GM23338 (cell line): ENCODE data around the gene STON2. TPM values are rescaled to one million over a fixed set of nuclear protein-coding genes. Genes with fewer than 3 reads are reported as not detected.

ENCODE experiments used
- ATAC-seq: fragments of 200-7000 bp; cut with Tn5 transposase; 3 replicates; pipeline ENCODE4 v1.9.1; 2020
- DNase-seq: peaks from one replicate; pipeline ENCODE4 v3.0.0-alpha.2; 2015; ENCODE audit warnings: low spot score
- H2AFZ ChIP-seq: fragments of 200-600 bp; sonication (generic); 2 replicates; pipeline ENCODE4 v1.8.0; 2016; ENCODE audit warnings: antibody characterized with exemption, mild to moderate bottlenecking, moderate library complexity
- H3F3A ChIP-seq: fragments of 200-600 bp; sonication (generic); replicated peaks from 2 replicates; pipeline ENCODE4 v1.8.0; 2017; ENCODE audit warnings: antibody characterized with exemption, mixed run types, low read depth
- H3K27ac ChIP-seq: fragments of 200-600 bp; sonication (generic); 2 replicates; pipeline ENCODE4 v1.6.1; 2016; ENCODE audit warnings: low read depth
- H3K27me3 ChIP-seq: fragments of 200-600 bp; sonication (generic); 2 replicates; pipeline ENCODE4 v1.8.0; 2016; ENCODE audit warnings: mild to moderate bottlenecking, mixed run types, moderate library complexity; ENCODE audit not compliant: insufficient read depth
- H3K36me3 ChIP-seq: fragments of 200-600 bp; sonication (generic); 2 replicates; pipeline ENCODE4 v1.8.0; 2016; ENCODE audit warnings: mild to moderate bottlenecking; ENCODE audit not compliant: insufficient read depth
- H3K4me1 ChIP-seq: fragments of 200-600 bp; sonication (generic); 2 replicates; pipeline ENCODE4 v1.8.0; 2016; ENCODE audit warnings: mild to moderate bottlenecking, moderate library complexity; ENCODE audit not compliant: insufficient read depth
- H3K4me2 ChIP-seq: fragments of 200-600 bp; sonication (generic); 2 replicates; pipeline ENCODE4 v1.7.1; 2017; ENCODE audit warnings: mixed run types
- H3K4me3 ChIP-seq: fragments of 200-600 bp; sonication (generic); 2 replicates; pipeline ENCODE4 v1.6.1; 2016; ENCODE audit warnings: mixed run types
- H3K79me2 ChIP-seq: fragments of 200-600 bp; sonication (generic); replicated peaks from 2 replicates; pipeline ENCODE4 v1.8.0; 2017; ENCODE audit warnings: mild to moderate bottlenecking; ENCODE audit not compliant: insufficient read depth
- H3K9me2 ChIP-seq: fragments of 200-600 bp; sonication (generic); 2 replicates; pipeline ENCODE4 v1.8.0; 2017; ENCODE audit not compliant: insufficient read depth
- H4K20me1 ChIP-seq: fragments of 200-600 bp; sonication (generic); replicated peaks from 2 replicates; pipeline ENCODE4 v1.8.0; 2017; ENCODE audit warnings: mild to moderate bottlenecking; ENCODE audit not compliant: insufficient read depth
- H3K27ac Mint-ChIP-seq: 2 replicates; pipeline ENCODE4 v1.8.0; 2020; ENCODE audit warnings: inconsistent platforms, mild to moderate bottlenecking, moderate library complexity, mixed read lengths
- H3K27me3 Mint-ChIP-seq: 3 replicates; pipeline ENCODE4 v1.8.0; 2022; ENCODE audit warnings: low read depth, mild to moderate bottlenecking, moderate library complexity, mixed read lengths, inconsistent platforms; ENCODE audit not compliant: insufficient read depth, poor library complexity
- H3K36me3 Mint-ChIP-seq: 3 replicates; pipeline ENCODE4 v1.8.0; 2021; ENCODE audit warnings: low read depth, mild to moderate bottlenecking, inconsistent platforms, moderate library complexity, mixed read lengths
- H3K4me1 Mint-ChIP-seq: 3 replicates; pipeline ENCODE4 v1.8.0; 2020; ENCODE audit warnings: mild to moderate bottlenecking, inconsistent platforms, mixed read lengths
- H3K4me3 Mint-ChIP-seq: 3 replicates; pipeline ENCODE4 v1.8.0; 2021; ENCODE audit warnings: moderate library complexity, mild to moderate bottlenecking, inconsistent platforms, mixed read lengths
- H3K9me3 Mint-ChIP-seq: 3 replicates; pipeline ENCODE4 v1.8.0; 2020; ENCODE audit warnings: moderate library complexity, mild to moderate bottlenecking, inconsistent platforms, mixed read lengths
- CREB1 ChIP-seq: fragments of 250-450 bp; sonication (Bioruptor Pico); IDR thresholded peaks from 2 replicates; pipeline ENCODE4 v1.5.0; 2020; ENCODE audit warnings: low read depth, mild to moderate bottlenecking, moderate library complexity
- EZH2 ChIP-seq: fragments of 200-600 bp; sonication (generic); IDR thresholded peaks from one replicate; pipeline ENCODE4 v1.8.0; 2017; ENCODE audit warnings: antibody characterized with exemption, mild to moderate bottlenecking, low read depth; ENCODE audit not compliant: unreplicated experiment
- EZH2phosphoT487 ChIP-seq: fragments of 200-600 bp; sonication (generic); IDR thresholded peaks from one replicate; pipeline ENCODE4 v1.8.1; 2018; ENCODE audit warnings: antibody characterized with exemption; ENCODE audit not compliant: unreplicated experiment
- JUNB ChIP-seq: IDR thresholded peaks from one replicate; pipeline ENCODE4 v1.6.1; 2016; ENCODE audit warnings: antibody characterized with exemption; ENCODE audit not compliant: unreplicated experiment
- NANOG ChIP-seq: IDR thresholded peaks from 2 replicates; pipeline ENCODE4 v1.6.1; 2016; ENCODE audit warnings: antibody characterized with exemption, borderline replicate concordance
- POLR2AphosphoS5 ChIP-seq: IDR thresholded peaks from 2 replicates; pipeline ENCODE4 v1.6.1; 2016; ENCODE audit warnings: antibody characterized with exemption, low read depth
- STAT1 ChIP-seq: IDR thresholded peaks from one replicate; pipeline ENCODE4 v1.6.1; 2016; ENCODE audit warnings: antibody characterized with exemption; ENCODE audit not compliant: unreplicated experiment
- ZNF114 ChIP-seq: fragments of 250-450 bp; sonication (Bioruptor Pico); IDR thresholded peaks from 2 replicates; pipeline ENCODE4 v1.5.0; 2020; ENCODE audit warnings: mild to moderate bottlenecking, moderate library complexity
- ZNF331 ChIP-seq: fragments of 250-450 bp; sonication (Bioruptor Pico); IDR thresholded peaks from 2 replicates; pipeline ENCODE4 v1.5.0; 2020; ENCODE audit warnings: low read depth, mild to moderate bottlenecking, moderate library complexity
- polyA plus RNA-seq: library from polyadenylated mRNA; unstranded; fragments of >200 nt; fragmentation: Nextera tagmentation; extraction: Ambion mirVana; gene quantifications from 2 replicates; pipeline ENCODE4 v1.2.1, GENCODE V29; 2016
- total RNA-seq: library from RNA; depleted of rRNA; stranded (reverse); fragments of >200 nt; shearing (Covaris generic); gene quantifications from 2 replicates; pipeline ENCODE4 v1.2.3, GENCODE V29; 2014
- TF ChIP-seq, protein P1 (sequence below): IDR thresholded peaks from one replicate; pipeline ENCODE4 v1.6.1; 2018; ENCODE audit warnings: antibody characterized with exemption; ENCODE audit not compliant: unreplicated experiment
- TF ChIP-seq, protein P2 (sequence below): fragments of 250-450 bp; sonication (Bioruptor Pico); IDR thresholded peaks from 2 replicates; pipeline ENCODE4 v1.5.0; 2020; ENCODE audit warnings: mild to moderate bottlenecking, moderate library complexity
- TF ChIP-seq, protein P3 (sequence below): IDR thresholded peaks from 2 replicates; pipeline ENCODE4 v1.6.1; 2016; ENCODE audit warnings: antibody characterized with exemption
- TF ChIP-seq, protein P4 (sequence below), 2 experiments: fragments of 200-600 bp in 1 of 2; sonication (generic) in 1 of 2; conservative IDR thresholded peaks; 2 replicates each; pipeline versions ENCODE4 v1.5.1 to v1.6.1; 2016 to 2017; ENCODE audit warnings: antibody characterized with exemption in 2 of 2, low read depth in 2 of 2, mild to moderate bottlenecking in 2 of 2, moderate library complexity in 1 of 2

STON2 gene
- total and polyA plus RNA-seq, 2 experiments from 2014 or later, result 8.2 to 71.0 TPM

DNA sequence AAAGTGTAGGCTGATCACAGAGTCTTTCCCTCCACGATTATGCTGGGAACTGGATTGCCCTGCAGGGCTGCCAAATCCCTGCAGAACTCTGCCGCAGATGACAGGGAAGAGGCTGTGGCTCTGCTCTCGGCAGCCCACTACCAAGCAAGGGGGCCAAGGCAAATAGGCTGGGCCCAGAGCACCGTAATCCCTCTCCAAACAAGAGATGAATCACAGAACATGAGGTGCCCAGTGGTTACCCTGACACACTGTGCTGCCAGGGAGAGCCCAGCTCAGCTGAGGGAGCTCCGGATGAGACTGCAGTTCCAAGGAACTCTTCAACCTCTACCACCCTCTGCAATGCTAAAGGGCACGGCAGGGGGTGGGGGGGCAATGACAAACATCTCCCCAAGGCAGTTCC lies 33.9 kb downstream of the STON2 start:
- Histone ChIP-seq H3K4me1 (peaks cover 28% of the 10 kb centered on the region), H3K27ac (no peak overlapping the region), H3K9me2 (no peaks in the 10 kb centered on the region), H2AFZ (no peak overlapping the region), H3K27me3 (no peaks in the 10 kb centered on the region), H3K4me2 (peak overlapping the region; percentile 48; the same call in 1 of the 2 replicates), H3K36me3 (peaks cover 3% of the 10 kb centered on the region; the same call in 1 of the 2 replicates), H3F3A (0 out of 2 replicates have a peak, but pooled peaks cover 2% of the 10 kb centered on the region), H4K20me1 (no peaks in the 10 kb centered on the region), H3K4me3 (no peak overlapping the region), H3K79me2 (no peaks in the 10 kb centered on the region; the same call in 1 of the 2 replicates)
- H3K27ac Mint-ChIP-seq, result peak overlapping the region; percentile 60
- no peaks in the 10 kb centered on the region for H3K9me3 Mint-ChIP-seq
- TF ChIP-seq POLR2AphosphoS5 (no peak), ZNF331 (CRISPR knock-in tag) (no peak), ZNF114 (CRISPR knock-in tag) (no peak), JUNB (no peak), CREB1 (CRISPR knock-in tag) (no peak), NANOG (no peak), STAT1 (no peak), EZH2phosphoT487 (no peak), EZH2 (no peak)
- TF ChIP-seq, protein P1, sequence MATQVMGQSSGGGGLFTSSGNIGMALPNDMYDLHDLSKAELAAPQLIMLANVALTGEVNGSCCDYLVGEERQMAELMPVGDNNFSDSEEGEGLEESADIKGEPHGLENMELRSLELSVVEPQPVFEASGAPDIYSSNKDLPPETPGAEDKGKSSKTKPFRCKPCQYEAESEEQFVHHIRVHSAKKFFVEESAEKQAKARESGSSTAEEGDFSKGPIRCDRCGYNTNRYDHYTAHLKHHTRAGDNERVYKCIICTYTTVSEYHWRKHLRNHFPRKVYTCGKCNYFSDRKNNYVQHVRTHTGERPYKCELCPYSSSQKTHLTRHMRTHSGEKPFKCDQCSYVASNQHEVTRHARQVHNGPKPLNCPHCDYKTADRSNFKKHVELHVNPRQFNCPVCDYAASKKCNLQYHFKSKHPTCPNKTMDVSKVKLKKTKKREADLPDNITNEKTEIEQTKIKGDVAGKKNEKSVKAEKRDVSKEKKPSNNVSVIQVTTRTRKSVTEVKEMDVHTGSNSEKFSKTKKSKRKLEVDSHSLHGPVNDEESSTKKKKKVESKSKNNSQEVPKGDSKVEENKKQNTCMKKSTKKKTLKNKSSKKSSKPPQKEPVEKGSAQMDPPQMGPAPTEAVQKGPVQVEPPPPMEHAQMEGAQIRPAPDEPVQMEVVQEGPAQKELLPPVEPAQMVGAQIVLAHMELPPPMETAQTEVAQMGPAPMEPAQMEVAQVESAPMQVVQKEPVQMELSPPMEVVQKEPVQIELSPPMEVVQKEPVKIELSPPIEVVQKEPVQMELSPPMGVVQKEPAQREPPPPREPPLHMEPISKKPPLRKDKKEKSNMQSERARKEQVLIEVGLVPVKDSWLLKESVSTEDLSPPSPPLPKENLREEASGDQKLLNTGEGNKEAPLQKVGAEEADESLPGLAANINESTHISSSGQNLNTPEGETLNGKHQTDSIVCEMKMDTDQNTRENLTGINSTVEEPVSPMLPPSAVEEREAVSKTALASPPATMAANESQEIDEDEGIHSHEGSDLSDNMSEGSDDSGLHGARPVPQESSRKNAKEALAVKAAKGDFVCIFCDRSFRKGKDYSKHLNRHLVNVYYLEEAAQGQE, result no peak
- TF ChIP-seq, protein P2, sequence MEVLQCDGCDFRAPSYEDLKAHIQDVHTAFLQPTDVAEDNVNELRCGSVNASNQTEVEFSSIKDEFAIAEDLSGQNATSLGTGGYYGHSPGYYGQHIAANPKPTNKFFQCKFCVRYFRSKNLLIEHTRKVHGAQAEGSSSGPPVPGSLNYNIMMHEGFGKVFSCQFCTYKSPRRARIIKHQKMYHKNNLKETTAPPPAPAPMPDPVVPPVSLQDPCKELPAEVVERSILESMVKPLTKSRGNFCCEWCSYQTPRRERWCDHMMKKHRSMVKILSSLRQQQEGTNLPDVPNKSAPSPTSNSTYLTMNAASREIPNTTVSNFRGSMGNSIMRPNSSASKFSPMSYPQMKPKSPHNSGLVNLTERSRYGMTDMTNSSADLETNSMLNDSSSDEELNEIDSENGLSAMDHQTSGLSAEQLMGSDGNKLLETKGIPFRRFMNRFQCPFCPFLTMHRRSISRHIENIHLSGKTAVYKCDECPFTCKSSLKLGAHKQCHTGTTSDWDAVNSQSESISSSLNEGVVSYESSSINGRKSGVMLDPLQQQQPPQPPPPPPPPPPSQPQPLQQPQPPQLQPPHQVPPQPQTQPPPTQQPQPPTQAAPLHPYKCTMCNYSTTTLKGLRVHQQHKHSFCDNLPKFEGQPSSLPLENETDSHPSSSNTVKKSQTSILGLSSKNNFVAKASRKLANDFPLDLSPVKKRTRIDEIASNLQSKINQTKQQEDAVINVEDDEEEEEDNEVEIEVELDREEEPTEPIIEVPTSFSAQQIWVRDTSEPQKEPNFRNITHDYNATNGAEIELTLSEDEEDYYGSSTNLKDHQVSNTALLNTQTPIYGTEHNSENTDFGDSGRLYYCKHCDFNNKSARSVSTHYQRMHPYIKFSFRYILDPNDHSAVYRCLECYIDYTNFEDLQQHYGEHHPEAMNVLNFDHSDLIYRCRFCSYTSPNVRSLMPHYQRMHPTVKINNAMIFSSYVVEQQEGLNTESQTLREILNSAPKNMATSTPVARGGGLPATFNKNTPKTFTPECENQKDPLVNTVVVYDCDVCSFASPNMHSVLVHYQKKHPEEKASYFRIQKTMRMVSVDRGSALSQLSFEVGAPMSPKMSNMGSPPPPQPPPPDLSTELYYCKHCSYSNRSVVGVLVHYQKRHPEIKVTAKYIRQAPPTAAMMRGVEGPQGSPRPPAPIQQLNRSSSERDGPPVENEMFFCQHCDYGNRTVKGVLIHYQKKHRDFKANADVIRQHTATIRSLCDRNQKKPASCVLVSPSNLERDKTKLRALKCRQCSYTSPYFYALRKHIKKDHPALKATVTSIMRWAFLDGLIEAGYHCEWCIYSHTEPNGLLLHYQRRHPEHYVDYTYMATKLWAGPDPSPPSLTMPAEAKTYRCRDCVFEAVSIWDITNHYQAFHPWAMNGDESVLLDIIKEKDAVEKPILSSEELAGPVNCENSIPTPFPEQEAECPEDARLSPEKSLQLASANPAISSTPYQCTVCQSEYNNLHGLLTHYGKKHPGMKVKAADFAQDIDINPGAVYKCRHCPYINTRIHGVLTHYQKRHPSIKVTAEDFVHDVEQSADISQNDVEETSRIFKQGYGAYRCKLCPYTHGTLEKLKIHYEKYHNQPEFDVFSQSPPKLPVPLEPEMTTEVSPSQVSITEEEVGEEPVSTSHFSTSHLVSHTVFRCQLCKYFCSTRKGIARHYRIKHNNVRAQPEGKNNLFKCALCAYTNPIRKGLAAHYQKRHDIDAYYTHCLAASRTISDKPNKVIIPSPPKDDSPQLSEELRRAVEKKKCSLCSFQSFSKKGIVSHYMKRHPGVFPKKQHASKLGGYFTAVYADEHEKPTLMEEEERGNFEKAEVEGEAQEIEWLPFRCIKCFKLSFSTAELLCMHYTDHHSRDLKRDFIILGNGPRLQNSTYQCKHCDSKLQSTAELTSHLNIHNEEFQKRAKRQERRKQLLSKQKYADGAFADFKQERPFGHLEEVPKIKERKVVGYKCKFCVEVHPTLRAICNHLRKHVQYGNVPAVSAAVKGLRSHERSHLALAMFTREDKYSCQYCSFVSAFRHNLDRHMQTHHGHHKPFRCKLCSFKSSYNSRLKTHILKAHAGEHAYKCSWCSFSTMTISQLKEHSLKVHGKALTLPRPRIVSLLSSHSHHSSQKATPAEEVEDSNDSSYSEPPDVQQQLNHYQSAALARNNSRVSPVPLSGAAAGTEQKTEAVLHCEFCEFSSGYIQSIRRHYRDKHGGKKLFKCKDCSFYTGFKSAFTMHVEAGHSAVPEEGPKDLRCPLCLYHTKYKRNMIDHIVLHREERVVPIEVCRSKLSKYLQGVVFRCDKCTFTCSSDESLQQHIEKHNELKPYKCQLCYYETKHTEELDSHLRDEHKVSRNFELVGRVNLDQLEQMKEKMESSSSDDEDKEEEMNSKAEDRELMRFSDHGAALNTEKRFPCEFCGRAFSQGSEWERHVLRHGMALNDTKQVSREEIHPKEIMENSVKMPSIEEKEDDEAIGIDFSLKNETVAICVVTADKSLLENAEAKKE (CRISPR knock-in tag), result no peak
- TF ChIP-seq, protein P3, sequence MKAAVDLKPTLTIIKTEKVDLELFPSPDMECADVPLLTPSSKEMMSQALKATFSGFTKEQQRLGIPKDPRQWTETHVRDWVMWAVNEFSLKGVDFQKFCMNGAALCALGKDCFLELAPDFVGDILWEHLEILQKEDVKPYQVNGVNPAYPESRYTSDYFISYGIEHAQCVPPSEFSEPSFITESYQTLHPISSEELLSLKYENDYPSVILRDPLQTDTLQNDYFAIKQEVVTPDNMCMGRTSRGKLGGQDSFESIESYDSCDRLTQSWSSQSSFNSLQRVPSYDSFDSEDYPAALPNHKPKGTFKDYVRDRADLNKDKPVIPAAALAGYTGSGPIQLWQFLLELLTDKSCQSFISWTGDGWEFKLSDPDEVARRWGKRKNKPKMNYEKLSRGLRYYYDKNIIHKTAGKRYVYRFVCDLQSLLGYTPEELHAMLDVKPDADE, result no peak
- TF ChIP-seq, protein P4, sequence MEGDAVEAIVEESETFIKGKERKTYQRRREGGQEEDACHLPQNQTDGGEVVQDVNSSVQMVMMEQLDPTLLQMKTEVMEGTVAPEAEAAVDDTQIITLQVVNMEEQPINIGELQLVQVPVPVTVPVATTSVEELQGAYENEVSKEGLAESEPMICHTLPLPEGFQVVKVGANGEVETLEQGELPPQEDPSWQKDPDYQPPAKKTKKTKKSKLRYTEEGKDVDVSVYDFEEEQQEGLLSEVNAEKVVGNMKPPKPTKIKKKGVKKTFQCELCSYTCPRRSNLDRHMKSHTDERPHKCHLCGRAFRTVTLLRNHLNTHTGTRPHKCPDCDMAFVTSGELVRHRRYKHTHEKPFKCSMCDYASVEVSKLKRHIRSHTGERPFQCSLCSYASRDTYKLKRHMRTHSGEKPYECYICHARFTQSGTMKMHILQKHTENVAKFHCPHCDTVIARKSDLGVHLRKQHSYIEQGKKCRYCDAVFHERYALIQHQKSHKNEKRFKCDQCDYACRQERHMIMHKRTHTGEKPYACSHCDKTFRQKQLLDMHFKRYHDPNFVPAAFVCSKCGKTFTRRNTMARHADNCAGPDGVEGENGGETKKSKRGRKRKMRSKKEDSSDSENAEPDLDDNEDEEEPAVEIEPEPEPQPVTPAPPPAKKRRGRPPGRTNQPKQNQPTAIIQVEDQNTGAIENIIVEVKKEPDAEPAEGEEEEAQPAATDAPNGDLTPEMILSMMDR (conservative IDR thresholded peaks at IDR 0.05; ENCODE audit: low read depth in 2 of 2), result no peak
- peaks cover 2% of the 10 kb centered on the region for H3K27me3 Mint-ChIP-seq
- H3K4me3 Mint-ChIP-seq, result no peak overlapping the region
- ATAC-seq (peak; percentile 77), DNase-seq (no peak)
- H3K4me1 Mint-ChIP-seq, result peaks cover 32% of the 10 kb centered on the region
- peaks cover 17% of the 10 kb centered on the region; the same call in 2 of the 3 replicates for H3K36me3 Mint-ChIP-seq
